T-helper 22 cell (primary cell): ENCODE data around the gene ELFN2.

Experiments
- DNase-seq: peaks from one replicate; pipeline ENCODE4 v3.0.0-alpha.2; 2020; ENCODE audit warnings: low read depth

The ELFN2 gene

DNA sequence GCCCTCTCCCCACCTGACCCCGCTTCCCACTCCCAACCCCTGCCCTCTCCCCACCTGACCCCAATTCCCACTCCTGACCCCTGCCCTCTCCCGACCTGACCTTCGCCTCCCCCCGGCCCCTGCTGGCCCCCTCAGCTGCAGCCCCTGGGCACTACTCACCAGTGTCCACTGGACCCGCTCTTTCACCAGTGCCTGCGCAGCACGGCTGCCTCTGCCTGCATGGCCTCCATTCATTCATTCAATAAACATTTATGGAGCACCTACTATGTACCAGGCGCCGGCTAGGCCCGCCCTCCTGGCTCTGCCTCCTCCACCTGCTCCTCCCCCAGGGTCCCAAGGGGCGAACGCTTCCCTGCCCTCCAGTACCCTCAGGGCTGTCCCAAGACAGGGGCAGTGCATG is 42.6 kb downstream of the ELFN2 start:
- no peak for DNase-seq

DNA sequence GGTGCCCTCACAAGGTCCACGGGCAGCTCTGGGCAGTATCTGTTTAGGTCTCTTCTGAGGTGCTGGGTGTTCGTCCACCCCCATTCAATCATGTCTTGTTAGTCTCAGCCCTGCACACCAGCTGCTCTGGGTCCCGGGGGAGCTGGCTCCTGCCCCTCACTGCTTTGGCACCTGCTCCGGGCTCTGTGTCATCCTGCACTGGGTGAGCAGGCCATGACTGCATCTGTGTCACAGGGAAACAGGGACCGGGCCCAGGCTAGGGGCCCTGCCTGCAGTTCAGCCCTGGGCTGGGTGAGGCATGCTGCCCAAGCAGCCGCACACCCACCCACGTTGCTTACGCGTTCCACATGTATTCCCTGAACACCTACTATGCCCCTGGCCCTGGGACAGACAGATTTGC is 43.9 kb downstream of the ELFN2 start:
- DNase-seq: no peak

DNA sequence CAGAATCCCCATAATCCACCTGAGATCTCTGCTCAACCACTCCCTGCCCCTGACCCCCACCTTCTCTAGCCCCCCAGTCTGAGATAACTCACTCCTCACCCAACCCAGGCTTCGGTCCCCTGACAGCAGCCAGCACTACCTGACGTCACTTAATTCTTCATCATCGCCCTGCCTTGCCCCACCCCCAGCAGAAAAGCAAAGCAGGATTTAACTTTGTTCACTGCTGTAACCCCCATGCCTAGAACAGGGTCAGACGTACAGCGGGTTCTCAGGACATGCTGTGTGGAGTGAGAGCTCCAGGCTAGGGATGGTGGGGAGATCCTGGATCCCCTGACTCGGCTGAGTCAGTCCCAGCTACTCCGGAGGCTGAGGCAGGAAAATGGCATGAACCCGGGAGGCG is 45.8 kb downstream of the ELFN2 start:
- no peak for DNase-seq

GRCh38 chr22:37379722-37380121 is 47.6 kb downstream of the ELFN2 start:
- no peak for DNase-seq

GRCh38 chr22:37379085-37379484 is 48.2 kb downstream of the ELFN2 start:
- DNase-seq: no peak

GRCh38 chr22:37378642-37379058 is 48.6 kb downstream of the ELFN2 start:
- DNase-seq: no peak

- no peak for DNase-seq
Observed at GRCh38 chr22:37377927-37378326, 49.4 kb downstream of the ELFN2 start.

GRCh38 chr22:37377138-37377537 is 50.1 kb downstream of the ELFN2 start:
- no peak for DNase-seq

GRCh38 chr22:37376643-37377042 is 50.6 kb downstream of the ELFN2 start:
- DNase-seq: no peak

- DNase-seq: no peak
Observed at GRCh38 chr22:37375801-37376200, 51.5 kb downstream of the ELFN2 start.

- no peak for DNase-seq
Observed at GRCh38 chr22:37374571-37374970, 52.7 kb downstream of the ELFN2 start.

GRCh38 chr22:37373451-37373850 is 53.8 kb downstream of the ELFN2 start:
- DNase-seq: no peak

DNA sequence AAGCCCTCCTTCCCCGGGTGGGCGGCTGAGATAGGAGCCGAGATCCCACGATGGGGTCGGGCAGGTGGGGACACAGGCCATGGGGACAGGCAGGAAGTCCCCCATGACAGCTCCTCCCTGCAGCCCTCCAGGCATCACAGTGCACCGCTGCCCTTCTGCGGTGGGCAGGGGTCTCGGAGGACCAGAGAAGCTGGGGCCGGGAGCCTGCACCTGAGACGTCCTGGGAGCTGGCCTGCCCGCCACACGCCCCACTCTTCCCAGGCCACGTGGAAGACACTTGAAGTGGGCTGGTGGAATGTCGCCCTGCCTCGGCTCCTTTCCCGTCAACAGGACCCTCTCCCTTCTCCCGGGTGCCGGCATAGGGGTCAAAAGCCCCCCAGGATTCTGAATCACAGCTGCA is 55.4 kb downstream of the ELFN2 start:
- DNase-seq: no peak

DNA sequence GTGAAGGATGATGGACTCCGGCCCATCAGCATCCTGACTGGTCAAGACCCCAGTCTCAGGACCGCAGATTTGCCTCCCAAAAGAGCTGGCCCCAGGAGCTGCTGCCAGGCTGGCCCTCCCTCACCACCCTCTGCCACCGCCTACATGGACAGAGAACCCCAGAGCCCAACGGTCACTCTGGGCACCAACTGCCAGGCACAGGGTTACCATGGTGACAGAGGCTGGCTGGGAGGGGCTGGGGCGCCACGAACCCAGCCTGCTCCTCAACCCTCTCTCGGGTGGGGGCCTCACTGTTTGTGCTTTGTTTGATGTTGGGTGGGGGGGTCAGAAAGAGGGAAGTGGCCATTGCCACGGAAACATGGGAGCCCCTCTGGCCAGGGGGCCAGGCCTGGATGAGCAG is 55.8 kb downstream of the ELFN2 start:
- no peak for DNase-seq

GRCh38 chr22:37370306-37370979 is 56.8 kb downstream of the ELFN2 start:
- no peak for DNase-seq

GRCh38 chr22:37369483-37369882 is 57.8 kb downstream of the ELFN2 start:
- no peak for DNase-seq

GRCh38 chr22:37368058-37368457 is 59.2 kb downstream of the ELFN2 start:
- DNase-seq: no peak

DNA sequence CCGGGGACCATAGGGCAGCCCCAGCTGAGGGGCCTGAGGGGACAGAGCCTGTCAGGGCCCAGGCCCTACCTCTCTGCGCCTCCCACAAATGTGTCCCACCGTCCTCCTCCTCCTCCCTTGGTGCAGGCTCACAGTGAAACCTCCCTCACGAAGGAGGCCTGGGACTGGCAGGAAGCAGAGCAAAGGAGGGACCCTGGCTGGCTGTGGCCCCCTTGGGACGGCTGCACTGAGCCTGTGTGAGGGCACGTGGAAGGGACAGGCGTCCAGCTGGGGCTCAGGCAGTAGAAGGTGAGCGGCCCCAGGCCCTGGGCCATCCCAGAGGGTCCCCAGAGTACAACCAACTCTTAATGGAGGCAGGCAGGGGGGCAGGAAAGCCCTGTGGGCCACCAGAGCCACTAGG is 60.7 kb downstream of the ELFN2 start:
- DNase-seq: no peak

DNA sequence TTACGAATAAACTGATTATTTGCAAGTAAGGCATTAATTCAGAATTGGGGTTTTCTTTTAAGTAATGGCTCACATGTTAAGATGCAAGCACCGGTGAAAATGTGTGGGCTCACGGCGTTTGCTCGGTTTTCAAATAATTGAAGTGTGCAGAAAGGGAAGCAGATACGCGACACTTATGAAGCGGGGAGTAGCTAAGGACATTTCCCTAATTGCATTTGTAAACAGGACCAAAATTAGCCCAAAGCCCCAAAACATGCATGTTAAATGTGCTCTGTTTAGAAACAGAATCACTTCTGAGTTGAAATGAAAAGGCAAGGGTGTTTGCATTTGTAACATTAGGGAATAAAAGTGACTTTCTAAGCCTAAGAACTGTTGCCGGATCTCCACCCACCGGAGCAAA is 61.3 kb downstream of the ELFN2 start:
- DNase-seq: no peak

- DNase-seq: no peak
Observed at GRCh38 chr22:37363261-37363992, 63.9 kb downstream of the ELFN2 start.

- DNase-seq: no peak
Observed at GRCh38 chr22:37362621-37363020, 64.7 kb downstream of the ELFN2 start.

GRCh38 chr22:37358917-37359316 is 68.4 kb downstream of the ELFN2 start:
- DNase-seq: no peak

DNA sequence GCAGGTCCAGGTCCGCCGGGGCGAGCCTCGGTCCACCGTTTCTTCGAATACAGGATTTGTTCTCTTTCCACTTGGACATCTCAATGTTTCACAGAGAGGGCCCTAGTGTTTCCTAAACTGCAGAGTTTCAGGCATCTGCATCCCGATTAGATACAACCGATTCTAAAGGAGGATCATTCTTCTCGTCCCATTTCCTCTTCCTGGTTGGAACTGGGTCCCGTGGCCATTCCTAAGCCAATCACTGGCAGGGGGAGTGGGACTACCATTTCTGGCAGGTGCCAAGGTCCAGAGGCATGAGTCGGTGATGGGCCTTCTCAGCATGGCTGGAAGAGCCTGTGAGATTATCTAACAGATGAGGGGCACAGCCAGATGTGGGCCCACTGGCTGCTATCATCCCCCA is 68.9 kb downstream of the ELFN2 start:
- no peak for DNase-seq
